Endothelial cell of umbilical vein (primary cell): Measurements from ENCODE around the gene DPH7. TPM values are rescaled to one million over a fixed set of nuclear protein-coding genes. Genes with fewer than 3 reads are reported as not detected.

ENCODE experiments used
- BruUV-seq: library from RNA; stranded (reverse); fragments of 400-500 nt; replicated peaks from 2 replicates; lab custom pipeline; 2021; lab: Mats Ljungman, UMichigan
- CTCF ChIA-PET: fragments of 300-600, 350-600 bp; sonication (Branson Sonifier 250); formaldehyde crosslinking; loops from one replicate; lab custom pipeline; 2021; ENCODE audit warnings: antibody characterized with exemption, inconsistent platforms; lab: Charles Lee
- POLR2A ChIA-PET: fragments of 300-600, 350-600 bp; sonication (Branson Sonifier 250); formaldehyde crosslinking; loops from one replicate; lab custom pipeline; 2021; ENCODE audit warnings: antibody characterized with exemption, inconsistent platforms; lab: Charles Lee
- DNase-seq: peaks from one replicate; pipeline ENCODE4 v3.0.0-alpha.2; 2011; ENCODE audit warnings: low read depth, low spot score
- FAIRE-seq: peaks from 2 replicates; lab custom pipeline; 2011; peaks lifted over from hg19 to GRCh38; lab: Jason Lieb, UNC
- H2AFZ ChIP-seq: 2 replicates; pipeline ENCODE4 v1.6.0; 2012; ENCODE audit warnings: low read depth, low read length, control low read depth, inconsistent platforms
- H3K27ac ChIP-seq: 2 replicates; pipeline ENCODE4 v1.5.1; 2011; ENCODE audit warnings: low read depth, mild to moderate bottlenecking, control low read depth, low read length, moderate library complexity; ENCODE audit not compliant: insufficient read depth
- H3K27me3 ChIP-seq, 2 experiments: 2 replicates each; pipeline versions ENCODE4 v1.6.0 to v1.6.1; 2011; ENCODE audit warnings: low read length in 2 of 2, mixed read lengths in 1 of 2; ENCODE audit not compliant: control insufficient read depth in 2 of 2, insufficient read depth in 2 of 2
- H3K36me3 ChIP-seq, 2 experiments: 2 replicates in 1 of 2; 3 replicates in 1 of 2; pipeline ENCODE4 v1.5.1; 2011; ENCODE audit warnings: low read length in 2 of 2, mild to moderate bottlenecking in 1 of 2, moderate library complexity in 1 of 2; ENCODE audit not compliant: control insufficient read depth in 2 of 2, insufficient read depth in 2 of 2; ENCODE audit errors: extremely low read depth in 1 of 2
- H3K4me1 ChIP-seq: 3 replicates; pipeline ENCODE4 v1.5.1; 2011; ENCODE audit warnings: mild to moderate bottlenecking, low read length; ENCODE audit not compliant: control insufficient read depth, insufficient read depth; ENCODE audit errors: extremely low read depth
- H3K4me2 ChIP-seq: 2 replicates; pipeline ENCODE4 v1.6.1; 2011; ENCODE audit warnings: low read length, control low read depth, mixed read lengths; ENCODE audit not compliant: insufficient read depth
- H3K4me3 ChIP-seq, 3 experiments: fragments of 200-600 bp in 1 of 3; sonication (generic), shearing (Covaris generic) in 1 of 3; replicated peaks in 1 of 3; 2 replicates each; pipeline ENCODE4 v1.5.1; 2011 to 2016; ENCODE audit warnings: control low read depth in 3 of 3, low read length in 3 of 3, mild to moderate bottlenecking in 2 of 3, inconsistent platforms in 1 of 3, low read depth in 1 of 3, moderate library complexity in 1 of 3; ENCODE audit not compliant: insufficient read depth in 1 of 3
- H3K79me2 ChIP-seq: 2 replicates; pipeline ENCODE4 v1.6.0; 2012; ENCODE audit warnings: low read length, inconsistent platforms; ENCODE audit not compliant: control insufficient read depth, insufficient read depth
- H3K9ac ChIP-seq: replicated peaks from 2 replicates; pipeline ENCODE3; 2011; ENCODE audit warnings: low read length, control low read depth; ENCODE audit not compliant: insufficient read depth; ENCODE audit errors: extremely low read depth
- H3K9me1 ChIP-seq: replicated peaks from 3 replicates; pipeline ENCODE4 v1.6.0; 2011; ENCODE audit warnings: mild to moderate bottlenecking, low read length; ENCODE audit not compliant: control insufficient read depth, insufficient read depth; ENCODE audit errors: extremely low read depth
- H3K9me3 ChIP-seq: replicated peaks from 2 replicates; pipeline ENCODE4 v1.5.1; 2012; ENCODE audit warnings: low read length, inconsistent platforms; ENCODE audit not compliant: control insufficient read depth, insufficient read depth
- H4K20me1 ChIP-seq: replicated peaks from 2 replicates; pipeline ENCODE3; 2011; ENCODE audit warnings: mild to moderate bottlenecking, low read length; ENCODE audit not compliant: control insufficient read depth, insufficient read depth; ENCODE audit errors: extremely low read depth
- EZH2 ChIP-seq: IDR thresholded peaks from 2 replicates; pipeline ENCODE4 v1.6.1; 2012; ENCODE audit warnings: borderline replicate concordance, low read depth, mild to moderate bottlenecking, moderate library complexity, low read length, inconsistent platforms; ENCODE audit not compliant: severe bottlenecking
- FOS ChIP-seq: IDR thresholded peaks from 2 replicates; pipeline ENCODE4 v1.6.1; 2011; ENCODE audit warnings: mild to moderate bottlenecking, low read length, moderate library complexity, borderline replicate concordance; ENCODE audit not compliant: insufficient read depth
- GATA2 ChIP-seq: IDR thresholded peaks from 2 replicates; pipeline ENCODE4 v1.7.0; 2011; ENCODE audit warnings: low read depth, mild to moderate bottlenecking, moderate library complexity, mixed read lengths, low read length; ENCODE audit not compliant: insufficient read length, insufficient read depth
- JUN ChIP-seq: IDR thresholded peaks from 2 replicates; pipeline ENCODE4 v1.6.1; 2011; ENCODE audit warnings: borderline replicate concordance, low read depth; ENCODE audit not compliant: insufficient read length, insufficient read depth
- MYC ChIP-seq: IDR thresholded peaks from one replicate; pipeline ENCODE4 v1.6.1; 2011; ENCODE audit warnings: mild to moderate bottlenecking, low read depth, low read length
- POLR2A ChIP-seq: IDR thresholded peaks from 2 replicates; pipeline ENCODE4 v1.6.1; 2012; ENCODE audit warnings: low read depth, mild to moderate bottlenecking, control low read depth, low read length
- dilution Hi-C: fragments of 300-500 bp; cut with MboI; formaldehyde crosslinking; loops from one replicate; pipeline ENCODE4 v1.15.0; 2019; ENCODE audit warnings: low sequenced_read_pairs; ENCODE audit not compliant: extremely low pct_ligation_motif_present
- intact Hi-C: fragments of 100-400 bp; cut with micrococcal nuclease; formaldehyde crosslinking; loops from one replicate; pipeline ENCODE4 v1.10.0; 2022
- polyA plus RNA-seq, 4 experiments: library from polyadenylated mRNA; depleted of rRNA in 3 of 4; stranded (reverse) in 3 of 4; unstranded in 1 of 4; fragments of >200 nt; gene quantifications; 2 replicates each; pipeline versions ENCODE4 v1.2.1 to v1.2.3, GENCODE V29; 2011 to 2012; ENCODE audit warnings: missing spikeins in 1 of 4
- total RNA-seq: library from RNA; stranded (reverse); gene quantifications from 2 replicates; pipeline ENCODE4 v1.2.3, GENCODE V29; 2021
- TF ChIP-seq, protein P1 (sequence below), 2 donors: IDR thresholded peaks; 1 replicate in 1 of 2; 2 replicates in 1 of 2; pipeline ENCODE4 v1.5.1; 2011; ENCODE audit warnings: low read length in 2 of 2, mild to moderate bottlenecking in 2 of 2, moderate library complexity in 2 of 2, control low read depth in 1 of 2, inconsistent platforms in 1 of 2, low read depth in 1 of 2; ENCODE audit not compliant: insufficient read depth in 1 of 2; ENCODE audit errors: extremely low read depth in 1 of 2
- TF ChIP-seq, protein P2 (sequence below): IDR thresholded peaks from 2 replicates; pipeline ENCODE4 v1.6.1; 2011; ENCODE audit not compliant: insufficient read depth, insufficient read length

Gene DPH7
- total and polyA plus RNA-seq, 2 donors (not counting 3 experiments of a cell fraction or from before 2014, with no cell fraction given): 41.8 to 43.2 TPM

DNA sequence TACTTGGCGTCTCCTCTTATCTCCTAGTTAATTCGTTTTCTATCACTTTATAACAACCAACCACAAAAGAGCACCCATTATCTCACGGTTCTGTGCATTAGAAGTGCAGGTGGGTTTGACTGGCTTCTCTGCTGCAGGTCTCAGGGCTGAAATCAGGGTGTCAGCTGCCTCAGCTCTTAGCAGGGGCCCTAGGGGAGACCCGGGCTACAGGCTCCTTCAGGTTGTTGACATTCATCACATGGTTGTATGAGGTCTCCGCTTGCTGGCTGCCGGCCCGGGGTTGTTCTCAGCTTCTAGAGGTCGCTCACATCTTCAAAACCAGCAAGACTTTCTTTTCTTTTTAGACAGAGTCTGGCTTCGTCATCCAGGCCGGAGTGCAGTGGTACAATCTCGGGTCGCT lies 14.5 kb upstream of the DPH7 start:
- no peak overlapping the region for H3K27ac ChIP-seq
- dilution Hi-C loops (no loop called here), intact Hi-C loops (no loop called here)
- no peaks in the 10 kb centered on the region for H3K9me3 ChIP-seq
- no peak for DNase-seq
- TF ChIP-seq FOS (no peak), POLR2A (no peak), EZH2 (no peak), GATA2 (no peak), MYC (no peak), JUN (no peak)
- TF ChIP-seq, protein P1, sequence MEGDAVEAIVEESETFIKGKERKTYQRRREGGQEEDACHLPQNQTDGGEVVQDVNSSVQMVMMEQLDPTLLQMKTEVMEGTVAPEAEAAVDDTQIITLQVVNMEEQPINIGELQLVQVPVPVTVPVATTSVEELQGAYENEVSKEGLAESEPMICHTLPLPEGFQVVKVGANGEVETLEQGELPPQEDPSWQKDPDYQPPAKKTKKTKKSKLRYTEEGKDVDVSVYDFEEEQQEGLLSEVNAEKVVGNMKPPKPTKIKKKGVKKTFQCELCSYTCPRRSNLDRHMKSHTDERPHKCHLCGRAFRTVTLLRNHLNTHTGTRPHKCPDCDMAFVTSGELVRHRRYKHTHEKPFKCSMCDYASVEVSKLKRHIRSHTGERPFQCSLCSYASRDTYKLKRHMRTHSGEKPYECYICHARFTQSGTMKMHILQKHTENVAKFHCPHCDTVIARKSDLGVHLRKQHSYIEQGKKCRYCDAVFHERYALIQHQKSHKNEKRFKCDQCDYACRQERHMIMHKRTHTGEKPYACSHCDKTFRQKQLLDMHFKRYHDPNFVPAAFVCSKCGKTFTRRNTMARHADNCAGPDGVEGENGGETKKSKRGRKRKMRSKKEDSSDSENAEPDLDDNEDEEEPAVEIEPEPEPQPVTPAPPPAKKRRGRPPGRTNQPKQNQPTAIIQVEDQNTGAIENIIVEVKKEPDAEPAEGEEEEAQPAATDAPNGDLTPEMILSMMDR (IDR thresholded peaks at IDR 0.05; ENCODE audit: extremely low read depth in 1 of 2, insufficient read depth in 1 of 2, low read depth in 1 of 2, low read length in 2 of 2): no peak
- TF ChIP-seq, protein P2, sequence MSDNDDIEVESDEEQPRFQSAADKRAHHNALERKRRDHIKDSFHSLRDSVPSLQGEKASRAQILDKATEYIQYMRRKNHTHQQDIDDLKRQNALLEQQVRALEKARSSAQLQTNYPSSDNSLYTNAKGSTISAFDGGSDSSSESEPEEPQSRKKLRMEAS: no peak
- H3K79me2 ChIP-seq: peaks cover 16% of the 10 kb centered on the region
- no peaks in the 10 kb centered on the region for H3K27me3 ChIP-seq
- H3K4me2 ChIP-seq: no peak overlapping the region
- ChIA-PET CTCF (no interaction called here), POLR2A (no interaction called here)
- no peaks in the 10 kb centered on the region for H3K9me1 ChIP-seq
- no TSS peak for BruUV-seq
- no peaks in the 10 kb centered on the region for H4K20me1 ChIP-seq
- FAIRE-seq: no peak
- peaks cover 9% of the 10 kb centered on the region for H3K4me1 ChIP-seq
- no peak overlapping the region for H3K9ac ChIP-seq
- no peak overlapping the region for H3K4me3 ChIP-seq
- peaks cover 2 to 3% of the 10 kb centered on the region in 2 experiments for H3K36me3 ChIP-seq
- no peak overlapping the region for H2AFZ ChIP-seq
